H1 (cell line): ENCODE measurements around the gene TEKT3. TPM values are rescaled to one million over a fixed set of nuclear protein-coding genes. Genes with fewer than 3 reads are reported as not detected.

Source experiments
- CEBPB ChIP-seq: IDR thresholded peaks from 2 replicates; pipeline ENCODE4 v1.6.1; 2012; ENCODE audit warnings: low read depth, low read length
- CHD7 ChIP-seq: fragments of 300-600 bp; sonication (generic); IDR thresholded peaks from 2 replicates; pipeline ENCODE4 v1.7.1; 2012; ENCODE audit warnings: low read length, moderate library complexity, mild to moderate bottlenecking, inconsistent platforms; ENCODE audit not compliant: insufficient replicate concordance
- SRF ChIP-seq: IDR thresholded peaks from 2 replicates; pipeline ENCODE4 v1.6.1; 2011; ENCODE audit warnings: mild to moderate bottlenecking, low read depth, low read length, moderate library complexity
- TEAD4 ChIP-seq: IDR thresholded peaks from 2 replicates; pipeline ENCODE4 v1.6.1; 2012; ENCODE audit warnings: low read depth, low read length, inconsistent platforms, mixed read lengths
- YY1 ChIP-seq: IDR thresholded peaks from 2 replicates; pipeline ENCODE4 v1.6.1; 2011; ENCODE audit warnings: low read depth, mild to moderate bottlenecking, low read length
- polyA plus RNA-seq, 7 experiments: library from polyadenylated mRNA; depleted of rRNA in 3 of 7; stranded (reverse) in 5 of 7; unstranded in 2 of 7; fragments of >200 nt in 5 of 7; fragments of 200-250 nt in 2 of 7; gene quantifications; 1 replicate in 5 of 7; 2 replicates in 1 of 7; 4 replicates in 1 of 7; pipeline versions ENCODE4 v1.2.1 to v1.2.3, GENCODE V29; 2011 to 2013; ENCODE audit warnings: missing spikeins in 2 of 7, mixed read lengths in 2 of 7
- total RNA-seq: library from RNA; stranded (reverse); fragmentation: NEBNext Ultra II Directional; extraction: Animal tissue kit (Norgen Biotek cat#: 25700); gene quantifications from 2 replicates; pipeline ENCODE4 v1.2.1, GENCODE V29; 2021

TEKT3 gene
- total and polyA plus RNA-seq, 2 of the 8 experiments (the other 6 are each of a cell fraction or from before 2014, with no cell fraction given), result 2.2 to 2.9 TPM

- TF ChIP-seq CHD7 (no peak), SRF (no peak), CEBPB (no peak), TEAD4 (no peak), YY1 (no peak)
- TF ChIP-seq, all 59 proteins: peak for 0
Observed at GRCh38 chr17:15335446-15335845, 6.0 kb downstream of the TEKT3 start (continued).
